ENCODE results near the gene UQCRH.

Gene UQCRH

DNA sequence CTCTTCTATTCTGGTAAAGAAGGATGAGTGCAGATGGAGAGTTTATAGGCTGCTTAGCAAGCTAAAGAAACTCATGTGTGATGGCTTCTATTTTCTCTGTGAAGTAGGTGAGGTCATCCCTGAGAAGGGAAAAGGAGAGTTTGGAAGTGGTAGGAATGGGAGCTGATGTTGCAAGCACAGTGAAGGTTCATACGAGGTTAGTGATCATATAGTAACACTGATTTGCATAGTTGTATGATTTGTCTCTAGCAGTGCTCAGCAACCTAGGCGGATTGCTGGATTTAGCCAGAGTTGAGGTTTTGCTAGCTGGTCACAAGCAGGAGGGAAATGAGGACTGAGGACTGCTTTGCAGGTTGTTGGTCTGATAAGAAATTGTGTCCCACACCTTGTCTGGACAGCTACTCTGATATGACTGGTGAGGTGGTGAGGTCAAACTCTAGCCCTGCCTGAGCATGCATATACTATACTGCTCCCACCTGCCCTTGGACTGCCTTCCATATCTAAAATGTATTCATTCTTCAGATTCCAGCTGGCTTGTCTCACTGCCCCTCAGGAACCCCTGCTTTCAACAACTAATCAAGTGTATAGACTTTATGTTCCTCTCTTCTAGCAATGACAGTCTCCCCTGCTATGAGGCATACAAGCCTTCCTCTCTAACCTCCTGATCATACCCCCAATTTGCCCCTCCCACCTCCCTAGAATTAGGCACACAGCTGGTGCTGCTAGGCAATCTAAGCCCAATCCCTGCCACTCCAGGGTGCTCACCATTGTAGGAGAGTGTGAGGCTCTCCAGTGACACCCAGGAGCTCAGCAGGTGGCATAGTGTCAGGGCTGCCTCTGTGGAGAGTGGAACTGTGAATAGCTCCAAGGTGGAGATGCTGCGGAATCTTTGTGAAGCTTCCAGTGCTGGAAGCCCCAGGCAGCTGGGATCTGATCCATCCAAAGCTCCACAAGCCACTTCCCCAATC is 18.6 kb upstream of the UQCRH start:
- Mint-ChIP-seq H3K9me3 (no peaks in the 10 kb centered on the region), H3K27ac (peak overlapping the region; percentile 50), H3K4me1 (peaks cover 10% of the 10 kb centered on the region), H3K36me3 (ENCODE audit: low read depth) (peaks cover 48% of the 10 kb centered on the region), H3K27me3 (no peaks in the 10 kb centered on the region), H3K4me3 (no peak overlapping the region)
- DNase-seq, result no peak
- ATAC-seq, result no peak

DNA sequence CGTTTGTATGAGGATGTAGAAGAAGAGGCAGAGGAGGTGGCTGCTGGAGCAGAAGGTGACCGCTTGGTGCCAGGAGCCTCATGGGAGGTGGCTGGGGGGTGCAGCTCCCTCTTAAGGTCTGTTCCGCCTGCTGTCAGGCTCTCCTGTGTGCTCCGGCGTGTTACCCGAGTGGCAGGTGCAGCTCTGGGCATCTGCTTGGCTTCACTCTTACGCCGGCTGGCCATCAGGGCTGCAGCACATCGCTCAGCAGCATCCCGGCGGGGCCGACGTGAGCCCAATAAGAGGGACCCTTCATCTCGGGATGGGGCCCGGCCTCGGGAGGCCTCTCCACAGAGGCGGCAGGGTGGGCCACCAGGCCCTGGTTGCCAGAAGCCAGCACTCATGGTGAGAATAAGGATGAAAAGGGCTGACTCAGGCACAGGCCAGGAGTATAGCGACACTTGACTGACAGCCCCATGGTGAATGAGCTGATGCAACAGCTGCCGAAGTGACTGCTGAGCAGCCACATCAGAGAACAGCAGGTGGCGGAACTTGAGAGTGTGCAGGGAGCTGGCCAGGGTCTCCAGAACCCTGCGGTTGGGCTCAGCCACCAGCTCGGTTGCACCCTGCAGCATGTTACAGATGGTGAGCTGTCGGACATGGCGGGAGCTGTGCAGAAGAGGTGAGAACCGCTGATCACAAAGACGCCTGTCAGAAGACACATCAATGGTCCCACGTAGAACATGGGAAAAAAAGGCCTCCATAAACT is 17.6 kb upstream of the UQCRH start:
- Mint-ChIP-seq H3K9me3 (no peaks in the 10 kb centered on the region), H3K4me1 (peaks cover 10% of the 10 kb centered on the region), H3K4me3 (no peak overlapping the region), H3K27me3 (no peaks in the 10 kb centered on the region), H3K27ac (peak overlapping the region; percentile 50), H3K36me3 (ENCODE audit: low read depth) (peaks cover 44% of the 10 kb centered on the region)
- DNase-seq (peak; percentile 49), ATAC-seq (peak; percentile 80)

DNA sequence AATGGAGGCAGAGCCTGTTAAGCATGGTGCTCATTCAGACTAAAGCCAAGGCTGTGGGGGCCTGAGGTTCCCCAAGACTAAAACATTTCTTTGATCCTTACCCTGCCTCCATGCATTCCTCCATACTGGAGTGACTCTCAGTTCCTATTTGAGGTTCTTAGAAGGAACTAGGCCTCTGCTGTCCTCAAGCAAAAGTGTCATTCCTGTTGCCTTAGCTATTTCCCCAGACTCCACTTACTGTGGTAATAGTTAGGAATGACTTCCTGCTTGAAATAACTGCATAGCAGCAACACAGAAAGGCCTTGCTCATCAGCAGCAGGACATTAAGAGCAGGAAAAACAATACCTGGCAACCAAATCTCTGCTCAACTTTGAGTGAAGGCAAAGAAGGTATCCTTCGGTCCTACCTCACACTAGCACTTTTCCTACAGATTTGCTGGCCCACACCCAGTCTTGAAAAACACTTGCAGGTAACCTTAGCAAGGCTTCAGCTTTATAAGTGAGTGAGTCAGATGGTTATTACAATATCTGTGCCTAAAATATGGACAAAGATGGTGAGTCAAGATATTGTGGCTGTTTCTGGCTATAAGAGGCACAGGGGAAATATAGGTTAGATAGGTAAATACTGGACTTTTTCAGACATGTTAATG is 14.9 kb upstream of the UQCRH start:
- no peaks in the 10 kb centered on the region for H3K9me3 Mint-ChIP-seq
- ATAC-seq (no peak), DNase-seq (no peak)
- no peaks in the 10 kb centered on the region for H3K27me3 Mint-ChIP-seq
- peaks cover 32% of the 10 kb centered on the region for H3K36me3 Mint-ChIP-seq (ENCODE audit: low read depth)
- no peak overlapping the region for H3K4me3 Mint-ChIP-seq
- peaks cover 10% of the 10 kb centered on the region for H3K4me1 Mint-ChIP-seq
- H3K27ac Mint-ChIP-seq, result peak overlapping the region; percentile 15

DNA sequence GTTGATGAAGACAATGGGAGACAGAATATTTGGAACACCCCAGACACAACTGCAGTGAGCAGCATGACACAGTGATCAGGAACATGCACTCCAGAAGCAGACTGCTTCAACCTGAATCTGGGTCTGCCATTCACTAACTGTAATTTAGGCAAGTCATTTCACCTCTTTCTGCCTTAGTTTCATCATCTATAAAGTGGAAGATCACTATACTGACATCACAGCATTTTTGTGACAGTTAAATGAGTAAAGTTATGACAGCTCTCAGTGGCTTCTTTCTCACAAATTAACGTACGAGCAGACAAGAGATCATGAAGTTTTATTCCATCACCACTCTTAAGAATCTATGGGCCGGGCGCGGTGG is 14.4 kb upstream of the UQCRH start:
- H3K4me3 Mint-ChIP-seq, result no peak overlapping the region
- peaks cover 34% of the 10 kb centered on the region for H3K36me3 Mint-ChIP-seq (ENCODE audit: low read depth)

DNA sequence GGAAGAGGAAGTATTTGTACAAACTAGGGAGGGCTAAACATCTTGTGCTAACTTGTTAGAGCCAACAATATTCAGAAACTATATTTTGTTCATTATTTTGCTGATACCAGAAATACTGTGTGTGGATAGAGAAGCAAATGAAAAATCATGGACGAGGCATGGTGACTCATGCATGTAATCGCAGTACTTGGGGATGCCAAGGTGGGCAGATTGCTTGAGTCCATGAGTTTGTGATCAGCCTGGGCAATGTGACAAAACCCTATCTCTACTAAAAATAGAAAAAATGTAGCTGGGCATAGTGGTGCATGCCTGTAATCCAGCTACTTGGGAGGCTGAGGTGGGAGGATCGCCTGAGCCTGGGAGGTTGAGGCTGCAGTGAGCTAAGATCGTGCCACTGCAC is 13.5 kb upstream of the UQCRH start:
- no peaks in the 10 kb centered on the region for H3K9me3 Mint-ChIP-seq
- DNase-seq, result no peak
- H3K4me3 Mint-ChIP-seq, result no peak overlapping the region
- no peak overlapping the region for H3K27ac Mint-ChIP-seq
- peaks cover 10% of the 10 kb centered on the region for H3K4me1 Mint-ChIP-seq
- ATAC-seq, result no peak
- H3K27me3 Mint-ChIP-seq, result no peaks in the 10 kb centered on the region
- H3K36me3 Mint-ChIP-seq (ENCODE audit: low read depth), result peaks cover 29% of the 10 kb centered on the region

More for the DNA sequence above, 14.4 kb upstream of the UQCRH start:
- Mint-ChIP-seq H3K4me1 (peaks cover 10% of the 10 kb centered on the region), H3K27me3 (no peaks in the 10 kb centered on the region), H3K27ac (no peak overlapping the region), H3K9me3 (no peaks in the 10 kb centered on the region)
- ATAC-seq (no peak), DNase-seq (no peak)

DNA sequence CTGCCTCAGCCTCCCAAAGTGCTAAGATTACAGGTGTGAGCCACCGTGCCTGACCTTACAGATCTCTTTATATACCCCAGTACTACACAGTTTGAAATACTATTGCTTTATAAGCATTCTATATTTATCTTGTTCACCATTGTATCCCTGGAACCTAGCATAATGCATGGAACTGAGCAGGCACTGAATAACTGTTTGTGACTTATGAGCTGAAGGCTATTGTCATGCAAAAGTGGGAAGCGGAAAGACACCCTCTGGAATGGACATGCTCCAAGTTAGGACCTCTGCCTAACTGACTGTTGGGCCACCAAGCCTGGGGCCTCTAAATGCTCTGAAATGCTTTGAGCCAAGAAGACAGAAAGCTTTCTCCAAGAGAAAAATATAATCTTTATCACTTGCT is 8.2 kb upstream of the UQCRH start:
- Mint-ChIP-seq H3K36me3 (ENCODE audit: low read depth) (peaks cover 34% of the 10 kb centered on the region), H3K27ac (no peak overlapping the region)

DNA sequence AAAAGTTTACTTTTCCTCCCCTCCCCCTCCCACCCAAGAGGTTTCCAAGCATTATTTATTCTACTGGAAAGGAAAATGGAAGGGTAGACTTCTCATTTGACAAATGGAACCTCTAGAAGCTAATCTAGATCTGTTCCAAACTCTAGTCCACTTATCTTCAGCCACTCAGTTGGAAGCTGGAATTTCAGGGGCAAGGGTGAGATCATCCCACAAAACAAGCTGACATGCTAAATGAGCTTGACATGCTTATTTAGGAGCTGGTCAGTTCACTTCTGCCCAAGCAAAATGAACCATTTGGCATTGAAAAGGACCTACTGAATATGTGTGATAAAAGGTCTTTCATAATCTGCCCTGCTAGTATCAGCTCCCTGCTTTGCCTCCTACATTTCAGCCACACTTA is 5.1 kb upstream of the UQCRH start:
- Mint-ChIP-seq H3K27me3 (no peaks in the 10 kb centered on the region), H3K4me3 (no peak overlapping the region), H3K4me1 (peaks cover 14% of the 10 kb centered on the region), H3K27ac (no peak overlapping the region), H3K36me3 (ENCODE audit: low read depth) (peaks cover 30% of the 10 kb centered on the region), H3K9me3 (no peaks in the 10 kb centered on the region)
- DNase-seq, result no peak
- ATAC-seq, result no peak

More for the DNA sequence above, 8.2 kb upstream of the UQCRH start:
- H3K9me3 Mint-ChIP-seq, result no peaks in the 10 kb centered on the region
- H3K4me3 Mint-ChIP-seq, result no peak overlapping the region
- ATAC-seq, result no peak
- H3K27me3 Mint-ChIP-seq, result no peaks in the 10 kb centered on the region
- no peak for DNase-seq
- H3K4me1 Mint-ChIP-seq, result peaks cover under 1% of the 10 kb centered on the region

DNA sequence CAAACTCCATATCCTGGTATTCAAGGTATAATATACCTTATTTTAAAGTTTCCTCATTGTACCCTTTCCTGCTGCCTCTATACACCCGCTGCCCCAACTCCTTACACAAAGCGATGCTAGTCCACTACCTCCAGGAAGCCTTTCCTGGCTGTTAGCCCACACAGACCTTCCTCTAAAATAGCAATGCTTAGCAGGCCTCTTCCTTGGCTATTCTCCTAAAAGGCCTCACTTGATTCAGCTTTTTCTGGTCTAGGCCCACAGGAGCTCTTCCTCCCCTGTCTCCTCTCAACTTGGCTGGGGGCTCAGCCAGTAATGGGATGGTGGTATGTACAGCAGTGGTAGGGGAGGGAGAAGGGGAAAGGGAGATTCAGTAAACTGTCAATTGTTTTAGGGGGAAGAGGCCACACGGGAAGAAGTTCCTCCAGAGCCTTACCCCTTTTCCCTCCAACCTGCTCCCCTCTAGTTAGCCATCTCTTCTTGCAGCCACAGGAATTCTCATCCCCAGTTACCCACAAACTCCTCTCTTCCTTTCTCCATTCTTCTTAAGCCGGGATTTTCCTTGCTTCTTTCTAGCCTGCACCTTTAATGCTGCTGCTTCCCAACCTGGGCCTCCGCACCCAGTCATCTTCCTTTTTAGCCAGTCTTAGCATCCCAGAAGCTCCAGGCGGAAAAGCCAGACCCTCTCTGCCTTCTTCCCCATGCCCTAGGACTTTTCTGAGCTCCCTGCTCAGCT is 2.7 kb upstream of the UQCRH start:
- no peak for ATAC-seq
- Mint-ChIP-seq H3K4me1 (peaks cover 30% of the 10 kb centered on the region), H3K27me3 (no peaks in the 10 kb centered on the region), H3K36me3 (ENCODE audit: low read depth) (peaks cover 36% of the 10 kb centered on the region), H3K4me3 (peak overlapping the region; percentile 96), H3K9me3 (no peaks in the 10 kb centered on the region), H3K27ac (peak overlapping the region; percentile 99)
- no peak for DNase-seq

DNA sequence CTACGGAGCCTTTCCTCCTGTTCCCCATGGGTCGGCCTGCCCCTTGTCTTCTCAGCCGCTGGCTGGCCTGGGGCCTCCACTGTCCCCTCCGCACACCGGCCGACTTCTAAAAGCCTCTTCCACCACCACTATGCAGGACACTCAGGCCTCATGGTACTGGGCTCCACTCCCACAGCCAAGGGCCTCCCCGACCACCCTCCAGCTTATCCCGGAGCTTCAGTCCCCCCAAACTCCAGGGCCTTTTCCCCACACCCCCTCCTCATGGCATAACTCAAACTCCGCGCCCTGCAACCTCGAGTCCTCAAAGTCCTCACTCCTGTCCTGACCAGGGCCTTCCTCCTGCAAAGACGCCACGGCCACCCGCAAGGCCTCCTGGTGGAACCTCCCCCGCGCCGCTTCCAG is 2.1 kb upstream of the UQCRH start:
- H3K4me3 Mint-ChIP-seq, result peak overlapping the region; percentile 96
- H3K36me3 Mint-ChIP-seq (ENCODE audit: low read depth), result peaks cover 36% of the 10 kb centered on the region
- H3K27me3 Mint-ChIP-seq, result no peaks in the 10 kb centered on the region
- DNase-seq (no peak), ATAC-seq (no peak)
- peak overlapping the region; percentile 99 for H3K27ac Mint-ChIP-seq
- H3K9me3 Mint-ChIP-seq, result no peaks in the 10 kb centered on the region
- peaks cover 35% of the 10 kb centered on the region for H3K4me1 Mint-ChIP-seq

DNA sequence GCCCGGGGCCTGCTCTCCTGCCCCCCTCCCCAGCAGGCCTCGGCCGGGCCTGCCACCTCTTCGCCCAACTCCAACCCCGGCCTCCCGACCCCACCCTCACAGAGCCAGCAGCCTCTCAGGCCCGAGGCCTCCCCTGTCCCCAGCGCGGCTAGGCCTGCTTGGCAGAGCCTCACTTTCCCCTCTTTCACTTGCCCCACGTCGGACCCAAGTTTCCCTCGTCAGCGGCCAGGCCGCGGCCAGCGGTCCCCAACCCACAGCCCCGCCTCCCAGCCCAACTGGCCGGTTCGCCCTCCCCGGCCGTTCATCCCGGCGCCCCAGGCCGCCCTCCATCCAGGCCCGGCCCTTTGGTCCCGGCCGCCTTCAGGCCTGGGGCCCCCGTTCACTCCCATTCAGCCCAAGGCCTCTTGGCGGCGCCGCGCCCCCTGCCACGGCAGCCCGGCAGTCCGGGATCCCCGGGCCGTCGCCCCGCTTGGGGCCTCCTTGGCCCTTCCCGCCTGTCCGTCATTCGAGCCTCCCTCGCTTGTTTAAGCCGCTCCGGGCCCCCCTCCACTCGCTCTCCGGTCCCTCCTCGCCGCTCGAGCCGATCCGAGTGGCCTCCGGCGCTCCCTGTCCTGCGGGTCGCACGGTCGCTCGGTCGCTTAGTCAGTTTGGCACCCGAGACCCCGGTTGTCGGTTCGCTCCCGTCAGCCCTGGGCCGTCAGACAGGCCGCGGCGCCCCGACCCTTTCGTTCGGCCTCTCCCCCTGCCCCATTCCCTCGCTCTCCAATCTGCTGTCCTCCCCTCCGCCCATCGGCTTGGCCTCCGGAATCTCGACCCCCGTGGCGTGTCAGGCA is 1.5 kb upstream of the UQCRH start:
- H3K36me3 Mint-ChIP-seq (ENCODE audit: low read depth), result peaks cover 35% of the 10 kb centered on the region

DNA sequence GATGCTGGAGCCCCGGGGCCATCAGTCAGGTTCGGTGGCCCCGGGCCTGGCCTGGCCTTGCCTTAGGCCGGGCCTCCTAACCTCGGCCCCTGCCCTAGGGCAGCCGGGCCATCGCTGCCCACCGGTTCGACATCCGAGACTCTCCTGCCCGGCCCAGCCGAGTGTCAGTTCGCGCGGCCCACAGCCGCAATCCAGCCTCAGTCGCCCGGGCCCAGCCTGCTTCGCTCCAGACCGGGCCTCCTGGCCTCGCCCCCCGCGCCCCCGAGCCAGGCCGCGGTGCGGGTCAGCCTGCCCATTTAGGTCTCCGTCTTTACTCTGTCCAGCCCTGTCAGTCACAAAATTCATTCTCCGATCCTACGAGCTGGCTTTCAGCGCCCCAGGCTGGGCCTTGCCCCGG is 859 bp upstream of the UQCRH start:
- peaks cover 32% of the 10 kb centered on the region for H3K36me3 Mint-ChIP-seq (ENCODE audit: low read depth)
- H3K27me3 Mint-ChIP-seq, result no peaks in the 10 kb centered on the region
- peaks cover 47% of the 10 kb centered on the region for H3K4me1 Mint-ChIP-seq
- no peaks in the 10 kb centered on the region for H3K9me3 Mint-ChIP-seq
- H3K4me3 Mint-ChIP-seq, result peak overlapping the region; percentile 96
- DNase-seq (peak; percentile 36), ATAC-seq (peak; percentile 2)
- H3K27ac Mint-ChIP-seq, result peak overlapping the region; percentile 99

More for the DNA sequence above, 1.5 kb upstream of the UQCRH start:
- peak overlapping the region; percentile 99 for H3K27ac Mint-ChIP-seq
- no peaks in the 10 kb centered on the region for H3K9me3 Mint-ChIP-seq
- peaks cover 42% of the 10 kb centered on the region for H3K4me1 Mint-ChIP-seq
- ATAC-seq (peak; percentile 50), DNase-seq (peak; percentile 64)
- H3K4me3 Mint-ChIP-seq, result peak overlapping the region; percentile 96
- H3K27me3 Mint-ChIP-seq, result no peaks in the 10 kb centered on the region

DNA sequence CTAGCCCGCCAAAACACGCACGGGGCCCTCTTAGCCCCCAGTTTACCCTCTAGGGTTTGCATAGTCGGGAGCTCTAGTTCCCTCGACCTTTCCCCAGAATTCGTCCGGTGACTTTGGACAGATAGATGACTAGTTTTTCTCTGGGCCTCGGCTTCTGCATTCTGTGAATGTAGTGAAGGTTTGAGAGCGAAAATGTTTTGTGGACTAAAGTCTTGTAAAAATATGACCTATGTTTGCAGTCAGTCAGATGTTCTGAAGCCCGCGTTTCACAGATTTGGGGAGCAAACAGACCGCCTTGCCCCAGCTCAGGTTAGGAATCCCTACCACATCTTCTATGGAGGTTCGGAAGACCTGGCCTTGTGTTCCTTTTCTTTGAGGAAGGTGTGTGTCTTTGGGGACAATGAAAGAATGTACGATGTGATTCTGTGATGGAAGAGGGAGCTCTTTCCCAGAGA is 401 bp downstream of the UQCRH start:
- ATAC-seq (peak; percentile 11), DNase-seq (no peak)
- Mint-ChIP-seq H3K27me3 (no peaks in the 10 kb centered on the region), H3K27ac (peak overlapping the region; percentile 99), H3K4me1 (peaks cover 53% of the 10 kb centered on the region), H3K4me3 (peak overlapping the region; percentile 96), H3K36me3 (ENCODE audit: low read depth) (peaks cover 38% of the 10 kb centered on the region), H3K9me3 (no peaks in the 10 kb centered on the region)

DNA sequence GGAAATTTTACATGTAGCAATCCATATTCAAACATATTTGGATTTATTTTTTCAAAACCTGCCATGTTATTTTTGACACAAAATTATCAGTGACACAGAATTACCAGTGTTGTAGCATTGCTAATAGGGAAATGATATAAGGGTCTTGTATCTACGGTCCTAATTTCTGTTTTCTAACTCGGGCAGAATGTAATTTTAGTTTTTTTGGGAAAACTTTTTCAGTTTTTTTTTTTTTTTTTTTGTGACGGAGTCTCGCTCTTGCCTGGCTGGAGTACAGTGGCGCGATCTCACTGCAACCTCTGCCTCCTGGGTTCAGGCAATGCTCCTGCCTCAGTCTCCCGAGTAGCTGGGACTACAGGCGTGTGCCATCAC is 2.6 kb downstream of the UQCRH start:
- DNase-seq, result no peak
- ATAC-seq, result no peak
- Mint-ChIP-seq H3K27me3 (no peaks in the 10 kb centered on the region), H3K4me3 (peak overlapping the region; percentile 61), H3K4me1 (peaks cover 44% of the 10 kb centered on the region), H3K9me3 (no peaks in the 10 kb centered on the region), H3K27ac (no peak overlapping the region), H3K36me3 (ENCODE audit: low read depth) (peaks cover 46% of the 10 kb centered on the region)
